ENCODE data around the gene FBXW5.

Gene FBXW5

GRCh38 chr9:136907011-136907914, 37.3 kb downstream of the FBXW5 start:
- Mint-ChIP-seq H3K9me3 (no peaks in the 10 kb centered on the region), H3K4me1 (ENCODE audit: low read depth) (peaks cover 24% of the 10 kb centered on the region), H3K27me3 (no peaks in the 10 kb centered on the region), H3K36me3 (ENCODE audit: low read depth) (peaks cover 51% of the 10 kb centered on the region), H3K27ac (peak overlapping the region; percentile 45), H3K4me3 (no peak overlapping the region)

- Mint-ChIP-seq H3K36me3 (ENCODE audit: low read depth) (peaks cover 53% of the 10 kb centered on the region), H3K9me3 (no peaks in the 10 kb centered on the region), H3K27me3 (no peaks in the 10 kb centered on the region), H3K4me3 (no peak overlapping the region), H3K27ac (peak overlapping the region; percentile 45), H3K4me1 (ENCODE audit: low read depth) (peaks cover 34% of the 10 kb centered on the region)
These were observed 38.3 kb downstream of the FBXW5 start for GRCh38 chr9:136906266-136906665.

- Mint-ChIP-seq H3K27me3 (no peaks in the 10 kb centered on the region), H3K27ac (peak overlapping the region; percentile 70), H3K9me3 (no peaks in the 10 kb centered on the region), H3K4me1 (ENCODE audit: low read depth) (peaks cover 46% of the 10 kb centered on the region), H3K4me3 (no peak overlapping the region), H3K36me3 (ENCODE audit: low read depth) (peaks cover 64% of the 10 kb centered on the region)
These were observed 41.4 kb downstream of the FBXW5 start for GRCh38 chr9:136903041-136903554.

GRCh38 chr9:136902259-136902821, 42.2 kb downstream of the FBXW5 start:
- H3K4me1 Mint-ChIP-seq (ENCODE audit: low read depth), result peaks cover 46% of the 10 kb centered on the region
- peak overlapping the region; percentile 97 for H3K27ac Mint-ChIP-seq
- H3K36me3 Mint-ChIP-seq (ENCODE audit: low read depth), result peaks cover 56% of the 10 kb centered on the region
- H3K4me3 Mint-ChIP-seq, result peak overlapping the region; percentile 72
- no peaks in the 10 kb centered on the region for H3K9me3 Mint-ChIP-seq
- H3K27me3 Mint-ChIP-seq, result no peaks in the 10 kb centered on the region

- Mint-ChIP-seq H3K9me3 (no peaks in the 10 kb centered on the region), H3K36me3 (ENCODE audit: low read depth) (peaks cover 50% of the 10 kb centered on the region), H3K4me3 (peak overlapping the region; percentile 72), H3K4me1 (ENCODE audit: low read depth) (peaks cover 50% of the 10 kb centered on the region), H3K27ac (peak overlapping the region; percentile 97), H3K27me3 (no peaks in the 10 kb centered on the region)
These were observed 42.9 kb downstream of the FBXW5 start for GRCh38 chr9:136901516-136902258.

- peak overlapping the region; percentile 72 for H3K4me3 Mint-ChIP-seq
- H3K27ac Mint-ChIP-seq, result peak overlapping the region; percentile 97
- peaks cover 47% of the 10 kb centered on the region for H3K4me1 Mint-ChIP-seq (ENCODE audit: low read depth)
- no peaks in the 10 kb centered on the region for H3K27me3 Mint-ChIP-seq
- no peaks in the 10 kb centered on the region for H3K9me3 Mint-ChIP-seq
- peaks cover 44% of the 10 kb centered on the region for H3K36me3 Mint-ChIP-seq (ENCODE audit: low read depth)
These were observed 43.5 kb downstream of the FBXW5 start for GRCh38 chr9:136900988-136901515.

GRCh38 chr9:136900556-136900955, 44.0 kb downstream of the FBXW5 start:
- Mint-ChIP-seq H3K27ac (peak overlapping the region; percentile 81), H3K27me3 (no peaks in the 10 kb centered on the region), H3K9me3 (no peaks in the 10 kb centered on the region), H3K4me3 (peak overlapping the region; percentile 44), H3K36me3 (ENCODE audit: low read depth) (peaks cover 40% of the 10 kb centered on the region), H3K4me1 (ENCODE audit: low read depth) (peaks cover 45% of the 10 kb centered on the region)

- no peaks in the 10 kb centered on the region for H3K27me3 Mint-ChIP-seq
- no peaks in the 10 kb centered on the region for H3K9me3 Mint-ChIP-seq
- no peak overlapping the region for H3K4me3 Mint-ChIP-seq
- H3K36me3 Mint-ChIP-seq (ENCODE audit: low read depth), result peaks cover 41% of the 10 kb centered on the region
- H3K27ac Mint-ChIP-seq, result peak overlapping the region; percentile 38
- H3K4me1 Mint-ChIP-seq (ENCODE audit: low read depth), result peaks cover 44% of the 10 kb centered on the region
These were observed 45.3 kb downstream of the FBXW5 start for GRCh38 chr9:136899196-136899595.

- H3K9me3 Mint-ChIP-seq, result no peaks in the 10 kb centered on the region
- no peak overlapping the region for H3K4me3 Mint-ChIP-seq
- peaks cover 42% of the 10 kb centered on the region for H3K36me3 Mint-ChIP-seq (ENCODE audit: low read depth)
- no peaks in the 10 kb centered on the region for H3K27me3 Mint-ChIP-seq
- peaks cover 47% of the 10 kb centered on the region for H3K4me1 Mint-ChIP-seq (ENCODE audit: low read depth)
- no peak overlapping the region for H3K27ac Mint-ChIP-seq
These were observed 45.9 kb downstream of the FBXW5 start for GRCh38 chr9:136898483-136899100.

- peaks cover 28% of the 10 kb centered on the region for H3K36me3 Mint-ChIP-seq (ENCODE audit: low read depth)
- H3K4me1 Mint-ChIP-seq (ENCODE audit: low read depth), result peaks cover 21% of the 10 kb centered on the region
- H3K27ac Mint-ChIP-seq, result no peak overlapping the region
- no peak overlapping the region for H3K4me3 Mint-ChIP-seq
- no peaks in the 10 kb centered on the region for H3K9me3 Mint-ChIP-seq
- no peaks in the 10 kb centered on the region for H3K27me3 Mint-ChIP-seq
These were observed 48.5 kb downstream of the FBXW5 start for GRCh38 chr9:136896027-136896426.

GRCh38 chr9:136890661-136891060, 53.9 kb downstream of the FBXW5 start:
- Mint-ChIP-seq H3K27ac (no peak overlapping the region), H3K27me3 (no peaks in the 10 kb centered on the region), H3K4me3 (no peak overlapping the region), H3K36me3 (ENCODE audit: low read depth) (peaks cover 12% of the 10 kb centered on the region), H3K9me3 (no peaks in the 10 kb centered on the region), H3K4me1 (ENCODE audit: low read depth) (peaks cover 24% of the 10 kb centered on the region)
